Nephron progenitor cell (in vitro differentiated cells): ENCODE measurements around the gene RUNX1.

ENCODE experiments used
- DNase-seq: peaks from one replicate; pipeline ENCODE4 v3.0.0; 2021
- H3K27ac Mint-ChIP-seq: 2 replicates; pipeline ENCODE4 v1.8.0; 2021; ENCODE audit warnings: mild to moderate bottlenecking, moderate library complexity, mixed read lengths
- H3K27me3 Mint-ChIP-seq: 2 replicates; pipeline ENCODE4 v1.8.0; 2021; ENCODE audit warnings: mild to moderate bottlenecking, low read depth, mixed read lengths; ENCODE audit not compliant: poor library complexity
- H3K36me3 Mint-ChIP-seq: 2 replicates; pipeline ENCODE4 v1.8.0; 2021; ENCODE audit warnings: low read depth, mixed read lengths
- H3K4me1 Mint-ChIP-seq: 2 replicates; pipeline ENCODE4 v1.8.0; 2021; ENCODE audit warnings: mixed read lengths
- H3K4me3 Mint-ChIP-seq: 2 replicates; pipeline ENCODE4 v1.8.0; 2021; ENCODE audit warnings: mild to moderate bottlenecking, moderate library complexity, mixed read lengths
- H3K9me3 Mint-ChIP-seq: 2 replicates; pipeline ENCODE4 v1.8.0; 2021; ENCODE audit warnings: mild to moderate bottlenecking, moderate library complexity, mixed read lengths
- TF ChIP-seq, protein P1 (sequence below): fragments of 200-600 bp; sonication (generic); IDR thresholded peaks from 2 replicates; pipeline ENCODE4 v1.5.0; 2021; ENCODE audit warnings: antibody characterized with exemption

Gene RUNX1

GRCh38 chr21:34834852-34835501 is 214.1 kb downstream of the RUNX1 start:
- no peak overlapping the region for H3K4me3 Mint-ChIP-seq
- no peaks in the 10 kb centered on the region for H3K27me3 Mint-ChIP-seq
- H3K36me3 Mint-ChIP-seq = no peaks in the 10 kb centered on the region
- H3K27ac Mint-ChIP-seq = no peak overlapping the region
- TF ChIP-seq, protein P1, sequence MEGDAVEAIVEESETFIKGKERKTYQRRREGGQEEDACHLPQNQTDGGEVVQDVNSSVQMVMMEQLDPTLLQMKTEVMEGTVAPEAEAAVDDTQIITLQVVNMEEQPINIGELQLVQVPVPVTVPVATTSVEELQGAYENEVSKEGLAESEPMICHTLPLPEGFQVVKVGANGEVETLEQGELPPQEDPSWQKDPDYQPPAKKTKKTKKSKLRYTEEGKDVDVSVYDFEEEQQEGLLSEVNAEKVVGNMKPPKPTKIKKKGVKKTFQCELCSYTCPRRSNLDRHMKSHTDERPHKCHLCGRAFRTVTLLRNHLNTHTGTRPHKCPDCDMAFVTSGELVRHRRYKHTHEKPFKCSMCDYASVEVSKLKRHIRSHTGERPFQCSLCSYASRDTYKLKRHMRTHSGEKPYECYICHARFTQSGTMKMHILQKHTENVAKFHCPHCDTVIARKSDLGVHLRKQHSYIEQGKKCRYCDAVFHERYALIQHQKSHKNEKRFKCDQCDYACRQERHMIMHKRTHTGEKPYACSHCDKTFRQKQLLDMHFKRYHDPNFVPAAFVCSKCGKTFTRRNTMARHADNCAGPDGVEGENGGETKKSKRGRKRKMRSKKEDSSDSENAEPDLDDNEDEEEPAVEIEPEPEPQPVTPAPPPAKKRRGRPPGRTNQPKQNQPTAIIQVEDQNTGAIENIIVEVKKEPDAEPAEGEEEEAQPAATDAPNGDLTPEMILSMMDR = no peak
- H3K9me3 Mint-ChIP-seq = no peaks in the 10 kb centered on the region
- no peak for DNase-seq
- peaks cover 29% of the 10 kb centered on the region for H3K4me1 Mint-ChIP-seq

DNA sequence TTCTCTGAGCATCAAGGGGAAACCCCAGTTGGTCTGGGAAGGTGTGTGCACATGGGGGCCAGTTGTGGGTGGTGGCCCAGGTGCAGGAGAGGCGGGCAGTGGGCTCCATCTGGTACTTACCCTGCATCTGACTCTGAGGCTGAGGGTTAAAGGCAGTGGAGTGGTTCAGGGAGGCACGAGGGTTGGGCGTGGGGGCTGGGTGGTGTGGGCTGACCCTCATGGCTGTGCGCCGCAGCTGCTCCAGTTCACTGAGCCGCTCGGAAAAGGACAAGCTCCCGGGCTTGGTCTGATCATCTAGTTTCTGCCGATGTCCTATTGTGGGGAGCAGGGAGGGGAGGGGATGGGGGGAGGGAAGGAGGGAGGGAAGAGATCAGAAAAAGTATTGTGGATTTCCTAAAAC is 214.8 kb downstream of the RUNX1 start:
- H3K4me1 Mint-ChIP-seq = peaks cover 29% of the 10 kb centered on the region
- H3K9me3 Mint-ChIP-seq = no peaks in the 10 kb centered on the region
- no peak for DNase-seq
- H3K4me3 Mint-ChIP-seq = no peak overlapping the region
- H3K27me3 Mint-ChIP-seq = no peaks in the 10 kb centered on the region
- no peaks in the 10 kb centered on the region for H3K36me3 Mint-ChIP-seq
- no peak overlapping the region for H3K27ac Mint-ChIP-seq
- TF ChIP-seq, protein P1 = no peak

GRCh38 chr21:34833465-34833864 is 215.6 kb downstream of the RUNX1 start:
- Mint-ChIP-seq H3K4me1 (peaks cover 29% of the 10 kb centered on the region), H3K4me3 (no peak overlapping the region), H3K27me3 (no peaks in the 10 kb centered on the region), H3K36me3 (no peaks in the 10 kb centered on the region), H3K27ac (no peak overlapping the region), H3K9me3 (no peaks in the 10 kb centered on the region)
- no peak for DNase-seq
- TF ChIP-seq, protein P1 = no peak

- peaks cover under 1% of the 10 kb centered on the region for H3K27me3 Mint-ChIP-seq
- H3K27ac Mint-ChIP-seq = no peak overlapping the region
- H3K4me1 Mint-ChIP-seq = peaks cover 8% of the 10 kb centered on the region
- H3K36me3 Mint-ChIP-seq = peaks cover 10% of the 10 kb centered on the region
- no peak for DNase-seq
- peaks cover 16% of the 10 kb centered on the region for H3K9me3 Mint-ChIP-seq
- TF ChIP-seq, protein P1 = no peak
- no peak overlapping the region for H3K4me3 Mint-ChIP-seq
Measured at GRCh38 chr21:34830386-34831170, 218.5 kb downstream of the RUNX1 start.

GRCh38 chr21:34827445-34828235 is 221.5 kb downstream of the RUNX1 start:
- no peak for DNase-seq
- Mint-ChIP-seq H3K9me3 (peaks cover 24% of the 10 kb centered on the region), H3K36me3 (peaks cover 14% of the 10 kb centered on the region), H3K4me3 (no peak overlapping the region), H3K27ac (no peak overlapping the region), H3K4me1 (no peaks in the 10 kb centered on the region), H3K27me3 (peaks cover 3% of the 10 kb centered on the region)
- TF ChIP-seq, protein P1 = no peak
